ENCODE measurements around the gene TNFRSF1A.

GRCh38 chr12:6363330-6364043 lies 21.6 kb upstream of the TNFRSF1A start:
- TF ChIP-seq CTCF (IDR thresholded peaks at IDR 0.05) (no peak), POLR2A (IDR thresholded peaks at IDR 0.05) (peak in 1 of 2 donors; percentile 75)

Data from adrenal gland (tissue), 5 donors.